AG09319 (cell line): Measurements from ENCODE around the gene TBX15.

Source experiments
- DNase-seq: peaks from one replicate; pipeline ENCODE4 v3.0.0-alpha.2; 2010; ENCODE audit warnings: low read depth; ENCODE audit errors: extremely low read depth
- TF ChIP-seq, protein P1 (sequence below): IDR thresholded peaks from 2 replicates; pipeline ENCODE4 v1.5.1; 2011; ENCODE audit warnings: low read depth, mild to moderate bottlenecking, inconsistent platforms, low read length, moderate library complexity

TBX15 gene

DNA sequence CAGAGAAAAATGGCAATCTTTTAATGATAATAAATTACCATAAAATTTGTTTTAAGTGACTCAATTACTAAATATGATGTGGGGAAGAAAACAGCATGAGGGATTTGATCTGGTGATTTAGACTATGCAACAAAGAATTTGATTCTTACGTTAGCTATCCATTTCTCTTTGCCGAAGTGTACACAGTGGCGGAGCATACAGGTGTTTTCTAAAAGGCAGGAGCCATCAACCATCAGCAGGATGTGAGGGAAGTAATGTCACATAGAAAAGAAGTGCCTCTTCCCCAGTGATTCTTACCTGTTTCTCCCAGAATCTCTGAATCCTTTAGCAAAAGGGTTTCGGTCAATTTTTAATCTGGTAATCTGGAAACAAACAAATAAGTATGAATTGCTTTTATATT lies 74.3 kb downstream of the TBX15 start:
- no peak for DNase-seq
- TF ChIP-seq, protein P1, sequence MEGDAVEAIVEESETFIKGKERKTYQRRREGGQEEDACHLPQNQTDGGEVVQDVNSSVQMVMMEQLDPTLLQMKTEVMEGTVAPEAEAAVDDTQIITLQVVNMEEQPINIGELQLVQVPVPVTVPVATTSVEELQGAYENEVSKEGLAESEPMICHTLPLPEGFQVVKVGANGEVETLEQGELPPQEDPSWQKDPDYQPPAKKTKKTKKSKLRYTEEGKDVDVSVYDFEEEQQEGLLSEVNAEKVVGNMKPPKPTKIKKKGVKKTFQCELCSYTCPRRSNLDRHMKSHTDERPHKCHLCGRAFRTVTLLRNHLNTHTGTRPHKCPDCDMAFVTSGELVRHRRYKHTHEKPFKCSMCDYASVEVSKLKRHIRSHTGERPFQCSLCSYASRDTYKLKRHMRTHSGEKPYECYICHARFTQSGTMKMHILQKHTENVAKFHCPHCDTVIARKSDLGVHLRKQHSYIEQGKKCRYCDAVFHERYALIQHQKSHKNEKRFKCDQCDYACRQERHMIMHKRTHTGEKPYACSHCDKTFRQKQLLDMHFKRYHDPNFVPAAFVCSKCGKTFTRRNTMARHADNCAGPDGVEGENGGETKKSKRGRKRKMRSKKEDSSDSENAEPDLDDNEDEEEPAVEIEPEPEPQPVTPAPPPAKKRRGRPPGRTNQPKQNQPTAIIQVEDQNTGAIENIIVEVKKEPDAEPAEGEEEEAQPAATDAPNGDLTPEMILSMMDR: no peak

DNA sequence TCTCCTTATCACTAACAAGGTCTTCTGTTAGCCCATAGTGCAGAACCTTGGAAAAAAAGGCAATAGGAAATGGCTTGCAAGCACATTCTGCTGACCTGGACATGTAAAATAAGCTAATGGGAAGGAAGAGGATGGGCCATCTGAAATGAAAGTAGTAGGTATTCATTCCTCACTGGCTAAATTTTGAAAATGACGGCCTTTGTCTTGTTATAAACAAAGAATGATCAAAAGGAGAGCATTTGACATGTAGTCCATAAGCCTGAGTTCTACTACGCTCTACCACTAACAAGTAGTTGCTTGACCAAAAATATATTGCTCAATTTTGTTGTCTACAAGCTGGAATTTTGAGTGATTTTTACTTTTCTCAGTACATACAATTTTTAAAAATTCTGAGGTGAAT lies 75.6 kb downstream of the TBX15 start:
- TF ChIP-seq, protein P1: no peak
- no peak for DNase-seq

DNA sequence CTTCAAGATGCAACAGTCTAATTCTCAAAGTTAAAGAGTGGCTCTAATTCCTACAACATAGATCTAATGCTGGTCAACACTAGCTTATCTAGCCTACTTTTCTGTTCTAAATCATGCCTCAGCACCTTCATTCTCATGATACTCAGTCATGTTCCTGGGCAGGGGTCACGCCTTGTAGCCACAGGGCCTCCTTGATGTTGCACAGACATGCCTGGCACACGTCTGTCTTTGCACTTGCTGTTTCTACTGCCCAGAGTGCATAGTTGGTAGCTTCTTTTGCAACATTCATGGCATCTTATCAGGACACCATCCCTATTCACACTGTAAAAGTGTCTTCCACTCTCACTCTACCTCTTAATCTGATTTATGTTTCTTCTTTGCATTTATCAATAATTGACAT lies 76.6 kb downstream of the TBX15 start:
- TF ChIP-seq, protein P1: no peak
- DNase-seq: no peak

DNA sequence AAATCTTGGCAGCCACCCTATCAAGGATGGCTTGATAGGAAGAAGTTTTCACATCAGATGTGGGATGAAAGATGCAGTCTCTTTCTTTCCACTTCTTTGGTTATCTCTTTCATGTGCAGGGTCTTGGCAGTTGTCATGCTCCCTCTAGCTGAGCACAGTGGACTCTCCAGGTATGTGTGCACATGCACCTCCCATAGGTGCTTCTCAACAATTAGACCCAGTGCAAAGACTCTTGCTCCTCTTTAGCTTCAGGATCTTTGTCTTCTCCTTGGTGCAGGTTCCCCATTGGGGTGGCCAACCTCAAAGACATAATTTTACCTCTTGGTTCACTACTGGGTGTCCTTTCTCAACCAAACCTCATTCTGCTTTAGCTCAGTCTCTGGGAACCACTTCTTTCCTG lies 80.7 kb downstream of the TBX15 start:
- TF ChIP-seq, protein P1: no peak
- no peak for DNase-seq

DNA sequence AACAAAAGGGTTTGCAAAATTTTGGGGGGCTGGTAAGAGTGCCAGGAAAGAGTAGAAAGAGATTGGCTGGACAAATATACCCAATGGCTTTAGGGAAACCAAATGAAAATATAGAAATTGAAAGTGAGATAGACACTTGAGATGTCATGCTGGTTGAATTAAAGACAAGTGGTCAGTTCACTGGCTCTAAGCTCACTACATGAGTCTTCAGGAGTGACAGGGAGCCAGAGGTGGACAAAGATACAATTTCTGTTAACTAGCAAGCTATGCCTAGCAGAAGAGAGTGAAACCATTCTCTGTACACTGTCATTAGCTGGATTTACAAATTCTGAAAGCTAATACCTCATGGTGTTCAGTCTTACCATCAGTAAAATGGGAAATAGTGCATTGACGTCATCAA lies 82.5 kb downstream of the TBX15 start:
- TF ChIP-seq, protein P1: no peak

DNA sequence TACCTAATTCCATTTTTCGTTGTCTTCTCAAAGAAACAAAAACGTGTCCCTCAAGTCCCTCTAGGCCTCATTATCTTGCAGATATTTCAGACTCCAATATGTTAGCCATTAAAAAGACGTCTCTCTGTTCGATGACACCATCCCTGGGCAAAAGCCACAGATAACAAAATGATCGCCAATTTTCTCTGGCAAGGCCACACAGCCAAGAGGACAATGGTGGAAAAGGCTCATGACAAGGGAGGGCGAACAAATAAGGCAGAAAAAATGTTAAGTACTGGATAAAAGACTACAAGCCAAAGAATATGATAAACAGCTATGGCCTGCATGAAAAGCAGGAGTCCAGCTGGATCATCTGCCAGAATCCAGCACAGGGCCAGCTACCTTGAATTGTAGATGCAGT lies 82.9 kb downstream of the TBX15 start:
- TF ChIP-seq, protein P1: no peak
- no peak for DNase-seq

More for the DNA sequence above, 82.5 kb downstream of the TBX15 start:
- DNase-seq: no peak

DNA sequence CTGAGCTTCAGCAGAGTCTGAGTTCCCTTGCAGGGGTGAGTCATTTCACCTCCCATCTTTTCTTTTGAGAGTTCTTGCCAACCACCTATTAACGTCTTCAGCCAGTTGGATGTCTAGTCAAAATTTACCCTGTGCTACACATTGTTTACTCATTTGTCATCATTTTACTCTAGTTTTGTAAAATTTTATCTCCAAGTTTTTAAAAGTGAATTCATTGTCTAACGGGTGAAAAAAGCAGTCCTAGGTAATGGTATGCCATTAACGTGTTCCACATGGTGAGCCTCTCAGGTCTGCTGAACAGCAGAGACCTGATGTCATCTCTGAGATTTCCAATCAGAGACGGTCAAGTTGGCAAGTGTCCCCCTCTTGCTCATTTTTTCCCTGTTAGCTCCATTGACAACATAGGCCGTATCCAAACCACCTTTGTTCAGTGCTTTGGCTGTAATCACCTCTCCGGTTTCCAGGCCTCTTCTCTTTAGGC lies 85.4 kb downstream of the TBX15 start:
- DNase-seq: no peak
- TF ChIP-seq, protein P1: no peak
